ENCODE data around the gene GBP5. TPM values are rescaled to one million over a fixed set of nuclear protein-coding genes. Genes with fewer than 3 reads are reported as not detected.
"Not testable (repeated sequence)": the region's sequence is repeated elsewhere in the genome, so short reads cannot be mapped to it uniquely, and the experiment has no call there.

The GBP5 gene
- polyA plus RNA-seq, 1 experiment, result not detected

GRCh38 chr1:89302697-89303332 is 30.2 kb upstream of the GBP5 start:
- H3K36me3 ChIP-seq (ENCODE audit: control insufficient read depth, insufficient read depth, low read length), result no peaks in the 10 kb centered on the region
- CTCF ChIA-PET, result no interaction called here
- POLR2A ChIA-PET, result no interaction called here
- no peak overlapping the region for H3K4me3 ChIP-seq (ENCODE audit: low read depth, low read length)
- H3K27me3 ChIP-seq (ENCODE audit: control insufficient read depth, insufficient read depth, low read length), result no peaks in the 10 kb centered on the region
- DNase-seq (ENCODE audit: low read depth), result no peak
- no peak for TF ChIP-seq CTCF (IDR thresholded peaks at IDR 0.05; ENCODE audit: insufficient read depth, low read depth, low read length)

GRCh38 chr1:89299739-89300463 is 27.2 kb upstream of the GBP5 start:
- H3K27me3 ChIP-seq (ENCODE audit: control insufficient read depth, insufficient read depth, low read length); H3K4me3 ChIP-seq (ENCODE audit: low read depth, low read length); H3K36me3 ChIP-seq (ENCODE audit: control insufficient read depth, insufficient read depth, low read length); POLR2A ChIA-PET; CTCF ChIA-PET; DNase-seq (ENCODE audit: low read depth): not testable (repeated sequence)

- Histone ChIP-seq H3K36me3 (ENCODE audit: control insufficient read depth, insufficient read depth, low read length) (no peaks in the 10 kb centered on the region), H3K27me3 (ENCODE audit: control insufficient read depth, insufficient read depth, low read length) (no peaks in the 10 kb centered on the region), H3K4me3 (ENCODE audit: low read depth, low read length) (no peak overlapping the region)
- ChIA-PET CTCF (no interaction called here), POLR2A (no interaction called here)
- no peak for TF ChIP-seq CTCF (IDR thresholded peaks at IDR 0.05; ENCODE audit: insufficient read depth, low read depth, low read length)
- no peak for DNase-seq (ENCODE audit: low read depth)
Observed at GRCh38 chr1:89298461-89298860, 25.8 kb upstream of the GBP5 start.

- TF ChIP-seq CTCF (IDR thresholded peaks at IDR 0.05; ENCODE audit: insufficient read depth, low read depth, low read length), result no peak
- Histone ChIP-seq H3K27me3 (ENCODE audit: control insufficient read depth, insufficient read depth, low read length) (no peaks in the 10 kb centered on the region), H3K36me3 (ENCODE audit: control insufficient read depth, insufficient read depth, low read length) (no peaks in the 10 kb centered on the region), H3K4me3 (ENCODE audit: low read depth, low read length) (no peak overlapping the region)
- POLR2A ChIA-PET, result no interaction called here
- CTCF ChIA-PET, result no interaction called here
- no peak for DNase-seq (ENCODE audit: low read depth)
Observed at GRCh38 chr1:89295187-89295586, 22.5 kb upstream of the GBP5 start.

GRCh38 chr1:89291276-89291675 is 18.6 kb upstream of the GBP5 start:
- no peak for DNase-seq (ENCODE audit: low read depth)
- H3K27me3 ChIP-seq (ENCODE audit: control insufficient read depth, insufficient read depth, low read length), result no peaks in the 10 kb centered on the region
- TF ChIP-seq CTCF (IDR thresholded peaks at IDR 0.05; ENCODE audit: insufficient read depth, low read depth, low read length), result no peak
- ChIA-PET CTCF (no interaction called here), POLR2A (no interaction called here)
- no peak overlapping the region for H3K4me3 ChIP-seq (ENCODE audit: low read depth, low read length)
- H3K36me3 ChIP-seq (ENCODE audit: control insufficient read depth, insufficient read depth, low read length), result no peaks in the 10 kb centered on the region

GRCh38 chr1:89288051-89288340 is 15.3 kb upstream of the GBP5 start:
- TF ChIP-seq CTCF (IDR thresholded peaks at IDR 0.05; ENCODE audit: insufficient read depth, low read depth, low read length), result no peak
- no peak overlapping the region for H3K4me3 ChIP-seq (ENCODE audit: low read depth, low read length)
- POLR2A ChIA-PET, result no interaction called here
- DNase-seq (ENCODE audit: low read depth), result no peak
- CTCF ChIA-PET, result no interaction called here
- H3K27me3 ChIP-seq (ENCODE audit: control insufficient read depth, insufficient read depth, low read length), result no peaks in the 10 kb centered on the region
- no peaks in the 10 kb centered on the region for H3K36me3 ChIP-seq (ENCODE audit: control insufficient read depth, insufficient read depth, low read length)
